Type B pancreatic cell (in vitro differentiated cells): ENCODE results near the gene IFNK. TPM values are rescaled to one million over a fixed set of nuclear protein-coding genes. Genes with fewer than 3 reads are reported as not detected.

Experiments
- DNase-seq: peaks from one replicate; pipeline ENCODE4 v3.0.0; 2021; ENCODE audit warnings: mixed read lengths; ENCODE audit not compliant: unreplicated experiment; ENCODE audit errors: extremely low spot score
- H3K27ac Mint-ChIP-seq: 2 replicates; pipeline ENCODE4 v1.8.0; 2021; ENCODE audit warnings: mild to moderate bottlenecking, mixed read lengths
- H3K27me3 Mint-ChIP-seq: 2 replicates; pipeline ENCODE4 v1.8.0; 2021; ENCODE audit warnings: mixed read lengths
- H3K36me3 Mint-ChIP-seq: 2 replicates; pipeline ENCODE4 v1.8.0; 2021; ENCODE audit warnings: mixed read lengths
- H3K4me1 Mint-ChIP-seq: one replicate; pipeline ENCODE4 v1.8.0; 2021; ENCODE audit warnings: mixed read lengths; ENCODE audit not compliant: unreplicated experiment
- H3K4me3 Mint-ChIP-seq: 2 replicates; pipeline ENCODE4 v1.8.0; 2021; ENCODE audit warnings: mild to moderate bottlenecking, mixed read lengths
- H3K9me3 Mint-ChIP-seq: 2 replicates; pipeline ENCODE4 v1.8.0; 2021; ENCODE audit warnings: mixed read lengths
- total RNA-seq: library from RNA; stranded (reverse); gene quantifications from 2 replicates; pipeline ENCODE4 v1.2.1, GENCODE V29; 2021; ENCODE audit warnings: low replicate concordance
- TF ChIP-seq, protein P1 (sequence below): fragments of 200-600 bp; sonication (generic); conservative IDR thresholded peaks from 2 replicates; pipeline ENCODE4 v1.5.0; 2021; ENCODE audit warnings: antibody characterized with exemption, mild to moderate bottlenecking

Gene IFNK
- total RNA-seq, 1 donor from 2014 or later: not detected

DNA sequence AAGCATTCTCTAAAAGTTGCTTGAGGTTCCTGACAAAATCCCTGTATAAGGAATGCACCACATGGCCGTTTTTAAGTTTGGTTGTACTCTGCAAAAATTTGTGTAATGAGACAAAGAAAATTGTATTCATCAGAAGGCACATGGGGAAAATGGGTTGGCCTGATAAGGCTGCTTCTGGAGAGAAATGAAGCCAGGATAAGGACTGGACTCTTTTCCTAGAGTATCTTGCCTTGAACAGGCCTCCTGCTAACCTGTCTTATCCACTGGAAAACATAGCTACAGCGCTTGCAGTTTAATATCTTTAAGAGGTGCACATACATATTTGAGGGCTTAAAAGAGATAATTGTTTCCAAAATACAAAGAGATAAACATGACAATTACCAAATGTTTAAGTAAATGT lies 41.4 kb upstream of the IFNK start:
- H3K4me3 Mint-ChIP-seq: no peak overlapping the region
- TF ChIP-seq, protein P1, sequence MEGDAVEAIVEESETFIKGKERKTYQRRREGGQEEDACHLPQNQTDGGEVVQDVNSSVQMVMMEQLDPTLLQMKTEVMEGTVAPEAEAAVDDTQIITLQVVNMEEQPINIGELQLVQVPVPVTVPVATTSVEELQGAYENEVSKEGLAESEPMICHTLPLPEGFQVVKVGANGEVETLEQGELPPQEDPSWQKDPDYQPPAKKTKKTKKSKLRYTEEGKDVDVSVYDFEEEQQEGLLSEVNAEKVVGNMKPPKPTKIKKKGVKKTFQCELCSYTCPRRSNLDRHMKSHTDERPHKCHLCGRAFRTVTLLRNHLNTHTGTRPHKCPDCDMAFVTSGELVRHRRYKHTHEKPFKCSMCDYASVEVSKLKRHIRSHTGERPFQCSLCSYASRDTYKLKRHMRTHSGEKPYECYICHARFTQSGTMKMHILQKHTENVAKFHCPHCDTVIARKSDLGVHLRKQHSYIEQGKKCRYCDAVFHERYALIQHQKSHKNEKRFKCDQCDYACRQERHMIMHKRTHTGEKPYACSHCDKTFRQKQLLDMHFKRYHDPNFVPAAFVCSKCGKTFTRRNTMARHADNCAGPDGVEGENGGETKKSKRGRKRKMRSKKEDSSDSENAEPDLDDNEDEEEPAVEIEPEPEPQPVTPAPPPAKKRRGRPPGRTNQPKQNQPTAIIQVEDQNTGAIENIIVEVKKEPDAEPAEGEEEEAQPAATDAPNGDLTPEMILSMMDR: no peak
- H3K4me1 Mint-ChIP-seq: peaks cover 8% of the 10 kb centered on the region
- H3K36me3 Mint-ChIP-seq: peaks cover 19% of the 10 kb centered on the region
- H3K27ac Mint-ChIP-seq: no peak overlapping the region
- DNase-seq: no peak
- peaks cover 6% of the 10 kb centered on the region for H3K9me3 Mint-ChIP-seq
- no peaks in the 10 kb centered on the region for H3K27me3 Mint-ChIP-seq

DNA sequence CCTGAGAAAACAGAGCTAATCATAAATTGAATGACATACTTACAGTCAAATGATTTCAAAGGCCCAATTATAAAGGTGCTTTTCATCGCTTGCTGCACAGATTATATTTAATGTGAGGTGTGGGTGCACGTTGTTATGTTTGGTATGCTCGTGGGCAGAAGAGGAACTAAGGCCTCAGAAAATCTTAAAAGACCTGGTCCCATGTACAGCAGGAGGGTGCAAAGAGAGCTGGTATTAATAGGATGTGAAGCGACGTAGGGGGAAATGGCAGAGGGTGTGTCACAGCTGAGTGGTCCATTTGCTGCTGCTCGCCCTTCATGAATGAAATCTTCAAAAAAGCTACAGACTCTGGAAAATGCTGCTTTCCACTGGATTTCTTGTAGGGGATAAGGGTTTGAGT lies 40.5 kb upstream of the IFNK start:
- TF ChIP-seq, protein P1: no peak
- no peak for DNase-seq
- H3K36me3 Mint-ChIP-seq: peaks cover 20% of the 10 kb centered on the region
- peaks cover 11% of the 10 kb centered on the region for H3K9me3 Mint-ChIP-seq
- H3K4me3 Mint-ChIP-seq: no peak overlapping the region
- peaks cover 14% of the 10 kb centered on the region for H3K4me1 Mint-ChIP-seq
- H3K27ac Mint-ChIP-seq: no peak overlapping the region
- no peaks in the 10 kb centered on the region for H3K27me3 Mint-ChIP-seq

DNA sequence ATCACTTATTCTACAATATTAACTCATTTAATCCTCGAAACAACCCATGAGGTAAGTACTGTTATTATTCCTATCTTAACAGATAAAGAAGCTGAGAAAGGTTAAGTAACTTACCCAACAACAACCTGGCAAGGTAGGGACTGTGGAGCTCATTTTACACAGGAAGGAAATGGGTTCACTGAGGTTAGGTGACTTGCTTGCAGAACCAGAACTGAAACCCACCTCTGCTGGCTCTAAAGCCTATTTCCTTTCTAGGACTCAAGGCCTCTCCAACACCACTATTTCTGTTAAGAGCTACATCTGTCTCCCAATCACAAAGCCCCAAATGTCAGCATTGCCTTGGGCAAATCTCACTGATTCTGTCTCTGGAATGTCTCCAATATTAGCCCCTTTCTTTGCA lies 38.9 kb upstream of the IFNK start:
- TF ChIP-seq, protein P1: no peak
- Mint-ChIP-seq H3K4me3 (no peak overlapping the region), H3K4me1 (peaks cover 27% of the 10 kb centered on the region), H3K36me3 (peaks cover 24% of the 10 kb centered on the region), H3K27ac (no peak overlapping the region), H3K9me3 (peaks cover 11% of the 10 kb centered on the region), H3K27me3 (no peaks in the 10 kb centered on the region)
- no peak for DNase-seq

DNA sequence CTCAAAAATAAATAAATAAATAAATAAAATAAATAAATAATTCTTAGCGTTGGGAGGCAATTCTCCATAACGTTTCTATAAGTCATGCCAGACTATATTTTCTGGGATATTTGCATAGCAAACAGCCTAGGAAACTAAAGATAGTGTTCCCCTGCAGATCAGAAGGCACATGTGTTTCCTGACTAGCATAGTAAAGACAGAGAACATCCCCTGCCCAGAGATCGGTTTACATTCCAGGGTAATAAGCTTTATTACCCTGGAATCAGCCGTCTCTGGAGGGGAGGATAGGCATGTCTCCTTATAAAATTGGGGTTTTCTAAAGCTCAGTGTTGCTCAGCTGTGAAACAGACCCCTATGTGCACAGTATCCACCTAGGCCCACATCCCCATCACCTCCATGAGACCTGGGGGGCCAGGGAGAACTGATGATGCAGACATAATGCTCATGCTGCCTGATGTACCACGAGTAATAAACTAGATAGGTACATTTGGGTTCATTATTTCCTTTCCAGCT lies 36.9 kb upstream of the IFNK start:
- DNase-seq: no peak
- no peaks in the 10 kb centered on the region for H3K27me3 Mint-ChIP-seq
- peaks cover 30% of the 10 kb centered on the region for H3K4me1 Mint-ChIP-seq
- TF ChIP-seq, protein P1: no peak
- peaks cover 22% of the 10 kb centered on the region for H3K36me3 Mint-ChIP-seq
- H3K27ac Mint-ChIP-seq: no peak overlapping the region
- H3K9me3 Mint-ChIP-seq: peaks cover 5% of the 10 kb centered on the region
- H3K4me3 Mint-ChIP-seq: no peak overlapping the region

DNA sequence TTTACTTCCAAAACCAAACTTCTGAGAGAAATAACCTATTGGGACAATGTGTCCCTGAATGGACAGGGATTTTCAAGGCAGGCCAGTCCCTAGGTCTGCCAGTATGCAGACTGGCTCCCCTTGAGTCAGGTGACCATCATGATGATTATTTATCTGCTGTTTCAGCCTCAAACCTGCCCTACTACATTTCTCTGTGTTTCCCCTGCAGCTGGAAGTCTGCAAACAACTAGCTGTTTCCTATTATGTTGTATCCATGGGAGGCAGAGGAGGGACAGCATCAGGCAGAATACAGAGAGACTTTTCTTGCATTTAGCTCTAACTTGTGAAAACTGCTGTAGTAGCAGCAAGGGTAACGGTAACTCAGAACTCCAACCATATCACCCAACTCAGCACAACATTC lies 36.2 kb upstream of the IFNK start:
- Mint-ChIP-seq H3K36me3 (peaks cover 27% of the 10 kb centered on the region), H3K4me1 (peaks cover 30% of the 10 kb centered on the region), H3K4me3 (peak overlapping the region; percentile 35), H3K27ac (peak overlapping the region; percentile 79), H3K9me3 (peaks cover 5% of the 10 kb centered on the region), H3K27me3 (no peaks in the 10 kb centered on the region)
- no peak for DNase-seq
- TF ChIP-seq, protein P1: no peak
